Astrocyte (in vitro differentiated cells and primary cell): ENCODE results near the gene TBC1D9B. TPM values are rescaled to one million over a fixed set of nuclear protein-coding genes. Genes with fewer than 3 reads are reported as not detected.

Source experiments
- DNase-seq: peaks from one replicate; pipeline ENCODE4 v3.0.0-alpha.2; 2010; ENCODE audit warnings: low read depth
- FAIRE-seq: peaks from 2 replicates; lab custom pipeline; 2011; peaks lifted over from hg19 to GRCh38; lab: Jason Lieb, UNC
- H2AFZ ChIP-seq: 2 replicates; pipeline ENCODE4 v1.6.0; 2012; ENCODE audit warnings: low read depth, low read length, inconsistent platforms
- H3K27ac ChIP-seq: 2 replicates; pipeline ENCODE4 v1.5.1; 2011; ENCODE audit warnings: low read depth, low read length, inconsistent platforms
- H3K27me3 ChIP-seq: 2 replicates; pipeline ENCODE4 v1.6.0; 2011; ENCODE audit warnings: low read length, inconsistent platforms; ENCODE audit not compliant: insufficient read depth
- H3K36me3 ChIP-seq: 2 replicates; pipeline ENCODE4 v1.5.1; 2011; ENCODE audit warnings: low read length, inconsistent platforms; ENCODE audit not compliant: insufficient read depth
- H3K4me1 ChIP-seq: 2 replicates; pipeline ENCODE4 v1.5.1; 2011; ENCODE audit warnings: low read length, inconsistent platforms; ENCODE audit not compliant: insufficient read depth
- H3K4me2 ChIP-seq: 2 replicates; pipeline ENCODE4 v1.6.0; 2012; ENCODE audit warnings: low read length, inconsistent platforms
- H3K4me3 ChIP-seq: 2 replicates; pipeline ENCODE4 v1.5.1; 2011; ENCODE audit warnings: low read depth, mild to moderate bottlenecking, low read length, inconsistent platforms; ENCODE audit not compliant: insufficient read depth
- H3K79me2 ChIP-seq: 2 replicates; pipeline ENCODE4 v1.6.0; 2012; ENCODE audit warnings: mild to moderate bottlenecking, low read length, inconsistent platforms; ENCODE audit not compliant: insufficient read depth
- H3K9ac ChIP-seq: 2 replicates; pipeline ENCODE4 v1.6.0; 2012; ENCODE audit warnings: mild to moderate bottlenecking, low read length, inconsistent platforms
- H3K9me3 ChIP-seq: 2 replicates; pipeline ENCODE4 v1.5.1; 2012; ENCODE audit warnings: low read depth, mild to moderate bottlenecking, low read length, inconsistent platforms; ENCODE audit not compliant: insufficient read depth
- H4K20me1 ChIP-seq: 2 replicates; pipeline ENCODE4 v1.6.0; 2012; ENCODE audit warnings: low read length, inconsistent platforms; ENCODE audit not compliant: insufficient read depth
- H3K27ac Mint-ChIP-seq: one replicate; pipeline ENCODE4 v1.8.0; 2021; ENCODE audit warnings: mild to moderate bottlenecking, mixed read lengths; ENCODE audit not compliant: unreplicated experiment
- H3K27me3 Mint-ChIP-seq: one replicate; pipeline ENCODE4 v1.8.0; 2021; ENCODE audit warnings: low read depth, mixed read lengths; ENCODE audit not compliant: unreplicated experiment
- H3K36me3 Mint-ChIP-seq: one replicate; pipeline ENCODE4 v1.8.0; 2021; ENCODE audit warnings: low read depth, mixed read lengths; ENCODE audit not compliant: unreplicated experiment
- H3K4me1 Mint-ChIP-seq: one replicate; pipeline ENCODE4 v1.8.0; 2021; ENCODE audit warnings: low read depth, mixed read lengths; ENCODE audit not compliant: unreplicated experiment
- H3K4me3 Mint-ChIP-seq: one replicate; pipeline ENCODE4 v1.8.0; 2021; ENCODE audit warnings: mild to moderate bottlenecking, moderate library complexity, mixed read lengths; ENCODE audit not compliant: unreplicated experiment
- H3K9me3 Mint-ChIP-seq: one replicate; pipeline ENCODE4 v1.8.0; 2021; ENCODE audit warnings: mild to moderate bottlenecking, mixed read lengths; ENCODE audit not compliant: unreplicated experiment
- EZH2 ChIP-seq: IDR thresholded peaks from 2 replicates; pipeline ENCODE4 v1.6.1; 2012; ENCODE audit warnings: mild to moderate bottlenecking, low read length, inconsistent platforms; ENCODE audit not compliant: insufficient read depth
- total RNA-seq: library from RNA; stranded (reverse); gene quantifications from 2 replicates; pipeline ENCODE4 v1.2.1, GENCODE V29; 2021
- TF ChIP-seq, protein P1 (sequence below): IDR thresholded peaks from 2 replicates; pipeline ENCODE4 v1.5.1; 2011; ENCODE audit warnings: low read depth, mild to moderate bottlenecking, inconsistent platforms, low read length, moderate library complexity; ENCODE audit not compliant: insufficient read depth

The TBC1D9B gene
- total RNA-seq, 1 donor from 2014 or later = 89.9 TPM

DNA sequence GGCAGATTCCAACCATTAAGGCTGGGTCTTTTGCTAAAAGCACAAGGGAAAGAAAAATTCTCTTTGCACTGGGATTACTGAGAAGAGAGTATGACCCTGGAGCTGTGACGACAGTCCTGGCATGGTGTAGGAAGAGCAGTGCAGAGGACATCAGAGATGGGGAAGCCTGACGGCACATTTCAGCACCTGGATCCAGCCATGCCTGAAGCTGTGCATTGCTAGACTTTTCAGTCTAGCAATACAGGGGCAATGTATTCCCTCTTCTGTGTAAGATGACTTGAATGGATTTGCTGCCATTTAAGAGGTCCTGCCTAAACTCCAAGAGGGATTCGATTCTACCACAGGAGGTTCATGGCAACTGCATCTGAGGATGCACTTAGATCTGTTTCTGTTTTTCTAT is 36.7 kb downstream of the TBC1D9B start:
- no peak overlapping the region for H3K4me3 Mint-ChIP-seq

DNA sequence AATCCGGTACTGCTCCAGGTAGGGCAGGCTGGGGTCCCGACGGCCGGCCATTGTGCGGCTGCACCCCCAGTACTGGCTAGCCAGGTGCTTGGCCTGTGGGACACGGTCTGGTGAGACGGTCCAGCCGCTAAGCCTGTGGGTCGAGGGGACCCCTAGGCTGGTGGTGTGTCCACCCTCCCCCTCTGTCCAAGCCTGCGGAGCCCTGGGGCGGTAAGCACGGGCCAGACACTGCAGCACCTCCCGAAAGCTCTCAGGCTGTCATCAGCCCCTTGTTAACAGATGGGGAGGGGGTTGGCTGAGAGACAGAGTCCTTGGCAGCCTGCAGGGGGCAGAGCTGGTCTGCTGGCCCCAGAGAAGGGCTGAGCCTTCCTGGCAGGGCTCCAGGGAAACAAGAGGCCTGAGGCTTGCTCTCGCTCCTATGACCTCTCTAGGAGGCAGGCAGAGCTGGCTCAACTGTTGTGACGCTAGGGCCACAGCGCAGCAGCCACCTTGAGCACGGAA is 37.2 kb downstream of the TBC1D9B start:
- Histone ChIP-seq H3K27me3 (no peaks in the 10 kb centered on the region), H3K4me3 (no peak overlapping the region), H3K9me3 (no peaks in the 10 kb centered on the region), H2AFZ (no peak overlapping the region), H3K9ac (no peak overlapping the region), H3K79me2 (no peaks in the 10 kb centered on the region), H3K27ac (no peak overlapping the region), H3K36me3 (peaks cover 13% of the 10 kb centered on the region), H3K4me1 (no peaks in the 10 kb centered on the region), H4K20me1 (no peaks in the 10 kb centered on the region), H3K4me2 (no peak overlapping the region)
- Mint-ChIP-seq H3K9me3 (peaks cover 5% of the 10 kb centered on the region), H3K27me3 (no peaks in the 10 kb centered on the region), H3K4me3 (no peak overlapping the region), H3K36me3 (peaks cover 18% of the 10 kb centered on the region), H3K4me1 (no peaks in the 10 kb centered on the region), H3K27ac (no peak overlapping the region)
- TF ChIP-seq, protein P1, sequence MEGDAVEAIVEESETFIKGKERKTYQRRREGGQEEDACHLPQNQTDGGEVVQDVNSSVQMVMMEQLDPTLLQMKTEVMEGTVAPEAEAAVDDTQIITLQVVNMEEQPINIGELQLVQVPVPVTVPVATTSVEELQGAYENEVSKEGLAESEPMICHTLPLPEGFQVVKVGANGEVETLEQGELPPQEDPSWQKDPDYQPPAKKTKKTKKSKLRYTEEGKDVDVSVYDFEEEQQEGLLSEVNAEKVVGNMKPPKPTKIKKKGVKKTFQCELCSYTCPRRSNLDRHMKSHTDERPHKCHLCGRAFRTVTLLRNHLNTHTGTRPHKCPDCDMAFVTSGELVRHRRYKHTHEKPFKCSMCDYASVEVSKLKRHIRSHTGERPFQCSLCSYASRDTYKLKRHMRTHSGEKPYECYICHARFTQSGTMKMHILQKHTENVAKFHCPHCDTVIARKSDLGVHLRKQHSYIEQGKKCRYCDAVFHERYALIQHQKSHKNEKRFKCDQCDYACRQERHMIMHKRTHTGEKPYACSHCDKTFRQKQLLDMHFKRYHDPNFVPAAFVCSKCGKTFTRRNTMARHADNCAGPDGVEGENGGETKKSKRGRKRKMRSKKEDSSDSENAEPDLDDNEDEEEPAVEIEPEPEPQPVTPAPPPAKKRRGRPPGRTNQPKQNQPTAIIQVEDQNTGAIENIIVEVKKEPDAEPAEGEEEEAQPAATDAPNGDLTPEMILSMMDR = no peak
- no peak for TF ChIP-seq EZH2
- FAIRE-seq (no peak), DNase-seq (no peak)

More for the DNA sequence above, 36.7 kb downstream of the TBC1D9B start:
- Histone ChIP-seq H2AFZ (no peak overlapping the region), H3K9ac (no peak overlapping the region), H3K9me3 (no peaks in the 10 kb centered on the region), H3K79me2 (no peaks in the 10 kb centered on the region), H3K4me1 (no peaks in the 10 kb centered on the region), H3K36me3 (peaks cover 16% of the 10 kb centered on the region), H3K4me2 (no peak overlapping the region), H4K20me1 (no peaks in the 10 kb centered on the region), H3K4me3 (no peak overlapping the region), H3K27me3 (no peaks in the 10 kb centered on the region), H3K27ac (no peak overlapping the region)
- FAIRE-seq = no peak
- Mint-ChIP-seq H3K36me3 (peaks cover 18% of the 10 kb centered on the region), H3K9me3 (peaks cover 5% of the 10 kb centered on the region), H3K27me3 (no peaks in the 10 kb centered on the region), H3K4me1 (no peaks in the 10 kb centered on the region), H3K27ac (no peak overlapping the region)
- TF ChIP-seq EZH2 = no peak
- TF ChIP-seq, protein P1 = no peak
- no peak for DNase-seq

DNA sequence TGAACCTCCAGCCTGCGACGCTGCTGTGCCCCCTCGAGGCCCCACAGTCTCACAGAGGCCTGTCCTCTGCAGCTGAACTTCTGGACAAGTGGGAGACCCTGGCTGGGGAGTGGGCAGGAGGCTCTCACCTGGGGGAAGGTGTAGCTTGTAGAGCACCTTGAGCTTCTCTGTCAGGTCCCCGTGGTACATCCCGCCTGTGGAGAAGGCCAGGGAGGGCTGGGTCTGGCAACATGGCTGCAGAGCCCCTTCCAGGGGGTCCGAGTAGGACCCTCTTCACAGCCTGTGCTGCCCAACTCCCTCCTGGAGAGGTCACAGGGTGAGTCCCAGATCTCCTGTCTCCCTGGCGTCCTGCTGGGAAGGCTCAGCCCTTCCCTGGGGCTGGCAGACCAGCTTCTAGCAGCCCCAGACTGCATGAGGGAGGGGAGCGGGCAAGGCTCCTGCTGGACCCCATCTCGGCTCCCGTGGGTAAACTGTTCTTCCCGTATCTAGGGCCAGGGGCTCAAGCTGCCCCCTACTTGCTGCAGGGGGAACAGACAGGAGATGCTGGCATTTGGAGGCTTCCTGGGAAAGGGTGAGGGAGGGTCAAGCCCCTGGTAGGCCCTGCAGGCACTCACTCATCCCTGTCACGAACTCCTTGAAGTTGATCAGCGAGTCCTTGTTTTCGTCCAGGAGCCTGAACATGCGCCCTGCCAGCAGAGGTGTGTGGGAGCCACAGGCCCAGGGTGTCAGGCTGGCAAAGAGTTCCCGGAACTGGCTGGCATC is 37.9 kb downstream of the TBC1D9B start:
- FAIRE-seq = no peak

More for the DNA sequence above, 37.9 kb downstream of the TBC1D9B start:
- H3K9me3 Mint-ChIP-seq = peaks cover 5% of the 10 kb centered on the region
- H3K27me3 ChIP-seq = no peaks in the 10 kb centered on the region
- TF ChIP-seq EZH2 = no peak
- TF ChIP-seq, protein P1 = no peak
- H3K27ac ChIP-seq = no peak overlapping the region
- no peaks in the 10 kb centered on the region for H3K79me2 ChIP-seq
- no peak overlapping the region for H3K4me2 ChIP-seq
- no peak for DNase-seq
- H3K27me3 Mint-ChIP-seq = no peaks in the 10 kb centered on the region
- no peaks in the 10 kb centered on the region for H4K20me1 ChIP-seq
- H3K27ac Mint-ChIP-seq = no peak overlapping the region
- H3K9ac ChIP-seq = no peak overlapping the region
- no peak overlapping the region for H3K4me3 Mint-ChIP-seq
- H2AFZ ChIP-seq = no peak overlapping the region
- peaks cover 19% of the 10 kb centered on the region for H3K36me3 Mint-ChIP-seq
- no peaks in the 10 kb centered on the region for H3K4me1 ChIP-seq
- H3K4me3 ChIP-seq = no peak overlapping the region
- no peaks in the 10 kb centered on the region for H3K4me1 Mint-ChIP-seq
- peaks cover 14% of the 10 kb centered on the region for H3K36me3 ChIP-seq
- no peaks in the 10 kb centered on the region for H3K9me3 ChIP-seq
